ENCODE data around the gene TCEANC2.

The TCEANC2 gene

DNA sequence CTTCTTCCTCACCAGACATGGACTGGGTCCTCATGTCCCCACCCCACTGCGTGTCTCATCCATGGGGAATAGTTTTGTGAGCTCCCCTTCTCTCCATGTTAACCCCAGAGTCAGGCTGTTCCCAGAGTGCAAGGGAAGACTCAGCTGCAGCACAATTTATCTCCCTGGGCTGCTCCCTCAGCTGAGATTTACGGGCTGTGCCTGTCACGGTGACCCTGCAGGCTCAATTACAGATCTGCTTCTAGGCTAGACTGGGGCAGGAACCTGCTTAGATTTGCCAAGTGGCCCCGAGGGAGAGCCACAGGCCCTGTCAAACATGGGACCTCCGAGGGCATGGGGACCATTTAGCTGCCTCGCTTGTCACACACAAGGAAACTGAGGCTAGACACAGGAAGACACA, 61.5 kb downstream of the TCEANC2 start:
- no peak for DNase-seq (ENCODE audit: low read depth)

DNA sequence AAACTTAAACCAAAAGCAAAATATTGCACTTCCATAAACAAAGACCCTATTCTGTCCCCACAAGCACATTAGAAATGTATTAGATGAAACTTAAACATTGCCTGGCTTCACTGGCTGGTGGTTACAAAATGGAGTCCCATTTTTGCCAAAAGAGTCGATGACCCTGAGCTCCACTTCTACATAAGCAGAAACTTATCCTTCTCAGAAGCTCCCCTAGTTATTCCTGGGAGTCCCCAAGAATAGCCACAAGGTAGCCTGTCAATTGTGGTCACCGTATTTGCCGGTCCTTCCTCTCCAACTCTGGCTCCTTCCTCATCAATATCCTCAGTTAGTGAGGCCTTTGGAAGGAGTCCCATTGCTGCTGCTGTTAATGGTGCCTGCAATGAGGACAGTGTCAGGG, 62.1 kb downstream of the TCEANC2 start:
- no peak for DNase-seq (ENCODE audit: low read depth)

DNA sequence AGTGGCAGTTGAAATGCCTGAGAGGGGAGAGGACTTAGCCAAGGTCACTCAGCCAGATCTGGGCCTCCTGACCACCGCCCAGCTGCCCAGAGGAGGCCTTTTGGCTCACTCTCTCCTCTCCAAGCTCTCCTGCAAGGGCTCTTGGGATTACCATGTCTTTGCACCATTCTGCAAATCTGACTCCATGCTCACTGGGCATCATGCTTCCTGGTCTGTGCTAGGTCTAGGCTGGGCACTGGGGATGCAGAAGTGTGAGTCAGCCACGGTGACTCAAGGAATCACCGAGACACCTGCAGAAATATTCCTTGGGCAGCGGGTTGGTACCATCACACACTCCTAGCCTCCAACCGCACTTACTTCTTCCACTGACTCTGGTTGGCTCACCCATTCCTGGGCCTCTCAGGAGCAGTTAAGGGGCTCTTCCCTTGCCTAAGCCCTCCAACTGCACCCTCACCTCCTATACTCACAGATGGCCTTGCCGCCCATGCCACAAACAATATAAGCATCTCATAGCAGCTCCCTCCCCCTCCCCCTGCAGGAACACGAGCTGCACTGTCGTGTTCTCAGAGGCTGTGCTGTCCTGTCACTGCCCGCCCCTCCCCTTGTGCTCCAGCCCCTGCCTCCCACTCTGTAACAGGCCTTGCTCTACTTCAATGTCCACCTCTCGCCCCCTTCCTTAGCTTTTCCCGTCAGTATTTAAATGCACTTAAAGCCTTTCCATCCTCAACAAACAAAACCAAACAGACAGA, 64.6 kb downstream of the TCEANC2 start:
- no peak for DNase-seq (ENCODE audit: low read depth)

DNA sequence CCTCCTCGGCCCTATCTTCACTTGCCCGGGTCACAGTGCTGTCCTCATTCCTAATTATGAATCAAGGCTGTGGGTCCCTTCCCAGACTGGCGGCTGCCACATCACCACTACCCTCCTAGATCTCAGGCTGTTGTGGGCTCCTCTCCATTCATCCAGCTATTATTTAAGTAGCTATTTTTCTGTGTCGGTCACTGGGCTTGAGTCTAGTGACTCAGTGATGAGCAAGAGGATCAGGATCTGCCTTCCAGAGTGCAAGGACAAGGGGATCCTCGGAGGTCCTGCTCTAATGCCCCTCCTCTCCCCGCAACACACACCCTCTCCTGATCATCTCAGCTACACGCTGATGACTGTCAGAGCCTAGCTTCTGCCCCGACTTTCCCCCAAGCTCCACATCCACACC, 65.3 kb downstream of the TCEANC2 start:
- DNase-seq (ENCODE audit: low read depth): no peak

DNA sequence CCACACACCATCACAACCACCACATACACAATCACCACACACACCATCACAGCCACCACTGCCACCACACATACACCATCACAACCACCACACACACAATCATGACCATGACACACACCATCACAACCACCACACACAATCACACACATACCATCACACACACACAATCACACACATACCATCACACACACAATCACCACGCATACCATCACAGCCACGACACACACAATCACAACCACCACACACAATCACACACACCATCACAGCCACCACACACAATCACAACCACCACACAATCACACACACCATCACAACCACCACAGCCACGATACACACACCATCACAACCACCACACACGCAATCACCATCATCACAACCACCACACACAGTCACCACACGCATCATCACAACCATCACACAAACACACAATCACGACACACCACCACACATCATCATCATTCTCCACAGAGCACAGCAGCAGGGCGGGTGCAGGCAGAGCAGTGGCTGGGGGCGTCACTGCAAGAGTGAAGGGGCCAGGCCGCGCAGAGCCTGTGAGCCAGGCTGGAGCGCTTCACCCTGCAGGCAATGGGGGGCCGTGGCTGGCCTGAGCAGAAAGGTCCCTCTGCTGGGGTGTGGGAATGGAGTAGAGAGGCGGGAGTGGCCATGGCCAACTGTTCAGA, 66.8 kb downstream of the TCEANC2 start:
- no peak for DNase-seq (ENCODE audit: low read depth)

DNA sequence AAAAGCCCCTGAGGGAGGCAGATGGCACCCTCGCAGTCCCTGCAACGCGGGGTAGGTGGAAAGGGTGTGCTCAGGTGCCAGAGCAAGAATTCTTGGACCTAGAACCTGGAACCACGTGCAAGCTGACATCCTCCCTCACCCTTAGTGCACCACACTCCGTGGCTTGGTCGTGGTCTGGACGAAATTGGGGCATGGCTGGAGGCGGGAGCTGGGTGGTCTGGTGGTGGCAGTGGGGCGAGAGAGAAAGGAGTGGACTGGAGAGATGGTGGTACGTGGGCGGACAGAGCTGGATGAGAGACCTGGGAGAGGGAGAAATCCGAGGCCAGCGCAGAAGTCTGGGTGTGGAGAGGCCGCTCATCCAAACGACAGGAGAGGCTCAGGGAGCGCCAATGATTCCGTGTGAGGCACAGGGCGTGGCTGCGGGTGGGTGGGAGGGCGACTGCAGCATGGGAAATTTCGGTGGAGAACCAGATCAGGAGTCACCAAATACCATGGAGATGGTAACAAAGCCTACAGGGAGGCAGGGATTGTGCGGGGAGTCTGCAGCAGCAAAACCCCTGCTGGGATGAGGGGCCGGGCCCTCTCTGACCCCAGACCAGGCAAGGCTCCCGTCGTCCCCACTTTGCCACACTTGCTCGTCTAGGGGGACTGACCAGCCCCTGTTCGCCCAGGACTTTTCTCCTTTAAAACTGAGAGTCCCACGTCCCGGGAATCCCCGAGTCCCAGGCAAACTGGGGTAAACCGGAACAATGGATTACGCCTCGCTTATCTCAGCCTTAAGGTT, 67.5 kb downstream of the TCEANC2 start:
- DNase-seq (ENCODE audit: low read depth): no peak

DNA sequence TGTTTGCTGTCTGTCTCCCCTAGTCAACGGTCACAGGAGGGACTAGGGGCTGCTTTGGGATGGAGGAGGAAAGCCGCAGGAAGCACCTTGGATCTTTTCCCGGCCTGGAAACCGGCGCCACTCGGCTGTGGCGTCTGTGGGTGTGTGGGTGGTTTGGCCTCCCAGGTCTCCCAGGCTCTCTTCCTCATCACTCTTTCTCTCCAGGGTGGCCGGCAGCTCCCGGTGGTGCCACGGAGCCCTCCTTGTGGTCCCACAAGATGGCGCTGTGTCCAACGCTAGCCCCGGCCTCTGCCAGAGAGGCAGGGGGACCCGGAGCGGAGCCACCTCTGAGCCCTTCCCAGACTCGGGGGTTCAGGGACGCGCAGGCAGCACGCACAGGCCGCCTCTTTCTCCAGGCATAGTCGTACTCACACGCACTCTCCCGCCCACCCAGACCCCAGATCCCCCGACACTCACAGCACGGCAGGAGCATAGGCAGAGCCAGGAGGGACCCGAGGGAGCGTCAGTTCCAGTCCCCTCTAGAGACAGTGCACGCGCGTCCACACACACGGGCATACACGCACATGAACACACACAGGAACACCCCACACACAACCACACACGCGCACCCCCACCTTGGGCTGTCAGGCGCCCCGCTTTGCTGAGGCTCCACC, 68.2 kb downstream of the TCEANC2 start:
- DNase-seq (ENCODE audit: low read depth): peak; percentile 33

DNA sequence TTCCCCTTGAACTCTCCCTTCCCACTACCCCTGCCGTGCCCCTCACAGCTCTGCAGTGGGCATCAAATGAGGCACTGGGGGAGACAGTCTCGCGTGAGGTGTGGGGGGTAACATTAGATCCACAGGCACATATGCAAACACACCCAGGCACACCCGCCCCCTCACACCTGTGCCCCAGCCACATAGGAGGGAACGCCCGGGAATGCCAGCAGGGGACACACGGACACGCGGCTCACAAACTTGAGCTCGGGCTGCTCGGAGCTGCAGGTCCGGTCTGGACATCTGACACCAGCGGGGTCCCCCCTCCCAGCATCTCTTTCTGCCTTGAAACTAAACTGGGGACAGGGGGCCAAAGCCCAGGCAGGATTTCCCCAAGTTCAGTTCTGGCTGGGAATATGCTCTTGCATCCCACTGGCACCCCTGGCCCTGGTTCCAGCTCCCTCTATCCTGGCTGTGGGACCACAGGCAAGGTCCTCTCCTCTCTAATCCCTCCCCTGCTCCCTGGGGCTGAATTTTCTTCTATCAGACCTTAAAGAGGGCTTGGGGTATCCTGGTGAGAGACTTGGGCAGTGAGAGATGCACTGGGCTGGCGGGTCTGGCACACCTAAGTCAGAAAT, 68.8 kb downstream of the TCEANC2 start:
- DNase-seq (ENCODE audit: low read depth): no peak

DNA sequence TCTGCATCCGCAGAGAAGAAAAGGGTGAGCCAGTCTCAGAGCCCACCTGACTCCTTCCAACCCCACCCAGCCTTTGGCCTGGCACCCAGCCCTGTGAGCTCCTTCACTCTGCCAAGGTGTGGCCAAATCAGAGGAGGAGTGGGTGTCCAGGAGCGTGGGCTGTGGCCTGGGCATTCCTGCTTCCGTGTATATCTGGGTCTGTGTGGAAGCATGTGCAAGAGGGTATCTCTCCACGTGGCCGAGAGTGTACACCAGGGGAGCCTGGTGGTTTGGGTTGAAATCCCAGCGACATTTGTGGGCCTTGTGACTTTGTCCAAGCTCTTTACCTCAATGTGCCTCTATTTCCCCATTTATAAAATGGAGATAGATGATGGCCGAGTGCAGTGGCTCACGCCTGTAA, 69.6 kb downstream of the TCEANC2 start:
- DNase-seq (ENCODE audit: low read depth): no peak

DNA sequence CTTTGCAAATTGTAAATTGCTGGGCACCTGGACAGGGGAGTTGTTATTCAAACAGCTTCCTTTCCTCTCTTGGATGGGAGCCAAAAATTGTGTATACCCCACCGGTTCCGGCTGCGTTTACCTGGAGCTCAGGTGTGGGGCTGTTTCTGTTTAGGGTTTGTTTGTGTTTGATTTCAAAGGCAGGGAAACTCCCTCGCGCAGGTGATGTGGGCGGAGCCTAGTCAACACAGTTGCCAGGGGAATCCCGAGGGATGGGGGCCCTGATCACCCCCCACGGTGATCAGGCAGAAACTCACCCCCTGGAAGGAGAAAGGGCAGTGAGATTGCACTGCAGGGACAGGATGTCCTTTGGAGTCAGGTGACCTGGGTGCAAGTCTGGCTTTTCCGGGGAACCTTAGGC, 71.1 kb downstream of the TCEANC2 start:
- DNase-seq (ENCODE audit: low read depth): no peak

DNA sequence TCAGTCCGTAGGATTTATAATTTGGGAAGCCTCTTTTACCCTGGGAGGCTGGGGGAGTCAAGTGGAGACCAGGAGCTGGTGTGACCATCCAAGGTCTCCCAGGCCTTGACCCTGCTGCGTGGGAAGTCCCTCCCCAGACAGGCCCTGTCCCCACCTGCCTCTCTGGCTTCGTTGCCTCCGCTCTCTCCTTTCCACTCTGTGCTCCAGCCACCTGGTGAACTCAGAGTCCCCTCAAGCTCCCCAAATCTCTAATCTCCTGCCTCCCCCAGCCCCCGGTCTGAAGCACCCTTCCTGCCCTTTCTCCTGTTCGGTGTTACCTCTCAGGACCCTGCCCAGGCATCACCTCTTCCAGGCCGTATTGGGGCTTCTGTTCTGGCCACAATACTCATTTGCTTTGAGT, 71.5 kb downstream of the TCEANC2 start:
- no peak for DNase-seq (ENCODE audit: low read depth)

DNA sequence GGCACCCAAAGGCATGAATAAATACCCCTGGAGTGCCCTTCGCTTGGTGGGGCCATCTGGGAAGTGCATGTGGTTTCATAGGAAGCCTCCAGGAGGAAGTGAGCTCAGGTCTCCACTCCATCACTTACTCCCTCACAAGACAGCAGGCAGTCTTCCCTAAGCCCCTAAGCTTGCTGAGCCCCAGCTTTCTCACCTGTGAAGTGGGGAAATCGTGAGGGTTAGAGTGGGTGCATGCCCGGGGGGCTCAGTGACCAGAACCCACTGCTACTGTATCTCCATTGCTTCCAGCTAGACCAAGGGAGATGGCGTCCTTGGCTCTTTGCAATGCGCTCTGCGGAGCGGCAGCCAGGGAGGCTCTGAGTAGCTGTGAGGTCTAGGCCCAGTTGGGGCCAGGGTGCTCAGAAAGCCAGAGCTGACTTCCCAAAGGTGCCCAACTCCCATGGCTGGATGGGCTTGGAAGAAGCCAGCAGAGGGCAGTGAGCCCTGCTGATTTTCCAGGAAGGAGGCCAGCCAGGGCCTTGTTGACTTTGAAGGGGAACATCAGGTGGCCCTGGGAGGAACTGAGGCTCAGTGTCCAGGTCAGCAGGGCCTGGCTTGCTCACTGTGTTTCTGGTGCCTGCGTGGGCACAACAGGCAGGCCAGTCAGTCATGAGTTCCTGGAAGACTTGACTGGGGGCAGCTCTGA, 72.1 kb downstream of the TCEANC2 start:
- DNase-seq (ENCODE audit: low read depth): no peak

DNA sequence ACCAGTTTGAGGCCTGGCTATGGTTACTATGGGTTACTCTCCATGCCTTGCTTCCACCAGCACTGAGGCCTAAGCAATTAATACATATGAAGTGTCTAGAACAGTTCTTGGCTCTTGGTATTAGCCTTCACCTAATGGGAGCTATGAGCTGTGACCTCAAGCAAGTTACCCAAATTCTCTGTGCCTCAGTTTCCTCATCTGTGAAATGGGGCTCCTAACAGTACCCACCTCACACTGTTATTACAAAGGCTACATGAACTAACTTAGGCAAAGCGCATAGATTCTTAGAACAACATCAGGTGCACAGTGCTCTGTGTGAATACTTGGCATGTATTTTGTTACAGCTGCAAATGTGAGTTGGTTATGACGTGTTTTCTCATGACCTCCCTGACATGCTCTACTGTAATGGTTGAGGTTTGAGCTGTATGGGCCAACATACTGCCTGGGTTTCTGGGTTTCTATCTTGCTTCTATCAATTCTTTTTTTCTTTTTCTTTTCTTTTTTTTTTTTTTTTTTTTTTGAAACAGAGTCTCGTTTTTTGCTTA, 72.9 kb downstream of the TCEANC2 start:
- no peak for DNase-seq (ENCODE audit: low read depth)

DNA sequence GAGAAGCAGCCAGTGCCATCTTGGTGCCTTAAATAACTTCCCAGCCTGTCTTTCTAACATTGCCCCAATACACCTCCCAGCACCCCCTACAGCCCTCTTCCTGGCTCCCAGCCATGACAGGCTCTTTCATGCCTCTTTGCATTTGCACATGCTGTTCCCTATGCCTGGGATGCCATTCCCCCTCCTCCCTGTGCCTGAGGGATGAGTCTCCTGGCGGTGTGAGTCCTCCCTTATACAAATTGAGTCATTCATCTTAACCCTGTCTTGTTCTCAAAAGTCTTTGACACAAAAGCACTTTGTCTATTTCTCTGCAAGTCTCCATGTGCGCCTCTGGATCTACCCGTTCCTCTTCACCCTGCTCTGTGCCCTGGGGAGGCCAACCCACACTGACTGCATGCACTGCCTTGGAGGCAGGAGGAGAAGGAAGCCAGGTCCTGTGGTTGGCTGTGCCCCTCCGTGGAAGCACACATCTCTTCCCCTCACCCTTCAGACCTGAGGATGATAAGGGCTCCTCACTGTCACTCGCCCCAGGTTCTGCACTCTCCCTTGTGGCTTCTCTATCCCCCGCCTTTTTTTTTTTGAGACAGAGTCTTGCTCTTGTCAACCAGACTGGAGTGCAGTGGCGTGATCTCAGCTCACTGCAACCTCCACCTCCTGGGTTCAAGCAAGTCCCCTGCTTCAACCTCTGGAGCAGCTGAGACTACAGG, 74.3 kb downstream of the TCEANC2 start:
- DNase-seq (ENCODE audit: low read depth): no peak

DNA sequence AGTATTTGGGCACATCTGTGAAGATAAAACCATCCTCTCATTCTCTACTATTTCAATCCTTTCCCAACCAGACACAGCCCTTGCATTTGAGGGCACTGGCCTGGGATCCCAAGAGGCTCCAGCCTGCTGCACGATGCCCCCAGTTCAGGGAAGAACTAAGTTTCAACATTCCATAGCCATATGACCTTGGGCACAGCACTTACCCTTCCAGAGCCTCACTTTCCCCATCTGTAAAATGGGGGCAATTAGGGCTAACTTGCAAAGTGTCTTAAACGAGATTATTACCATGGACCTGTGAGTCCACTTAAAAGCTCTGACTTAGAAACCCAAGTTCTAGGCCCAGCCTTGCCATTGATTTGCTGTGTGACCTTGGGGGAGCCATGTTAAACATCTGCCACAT, 76.5 kb downstream of the TCEANC2 start:
- DNase-seq (ENCODE audit: low read depth): no peak

DNA sequence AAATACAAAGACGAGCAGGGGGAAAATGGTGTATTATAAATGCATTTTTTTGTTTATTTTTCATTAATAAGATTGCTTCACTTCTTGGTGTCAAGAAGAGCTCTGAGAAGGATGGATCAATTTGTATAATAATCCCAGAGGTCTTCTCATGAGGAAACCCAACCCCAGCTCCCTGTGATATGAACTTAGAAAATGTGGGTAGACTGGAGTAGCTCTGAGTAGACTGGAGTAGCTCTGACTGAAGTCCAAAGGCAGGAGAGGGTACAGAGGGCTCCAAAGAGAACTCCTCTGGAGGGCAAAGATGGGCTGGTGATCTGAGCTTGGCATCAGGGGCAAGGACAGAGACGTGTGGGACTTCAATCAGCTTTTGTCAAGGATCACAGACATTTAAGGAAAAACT, 78.0 kb downstream of the TCEANC2 start:
- DNase-seq (ENCODE audit: low read depth): no peak

DNA sequence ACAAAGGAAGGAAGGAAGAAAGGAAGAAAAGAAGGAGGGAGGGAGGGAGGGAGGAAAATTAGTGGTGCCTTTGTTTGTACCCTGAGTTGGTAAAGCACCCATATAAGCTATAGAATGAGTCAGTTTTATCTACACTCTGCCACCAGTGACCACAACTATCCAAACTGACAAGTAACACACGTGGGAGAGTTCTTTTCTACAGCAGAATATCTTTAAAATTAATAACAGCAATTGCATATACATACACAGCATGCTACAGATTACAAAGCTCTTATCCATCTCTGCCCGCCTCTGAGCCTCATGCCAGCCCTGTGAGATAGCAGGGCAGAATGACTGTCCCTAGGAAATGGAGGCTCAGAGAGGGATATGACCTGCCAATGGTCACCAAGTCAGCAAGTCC, 79.1 kb downstream of the TCEANC2 start:
- no peak for DNase-seq (ENCODE audit: low read depth)

DNA sequence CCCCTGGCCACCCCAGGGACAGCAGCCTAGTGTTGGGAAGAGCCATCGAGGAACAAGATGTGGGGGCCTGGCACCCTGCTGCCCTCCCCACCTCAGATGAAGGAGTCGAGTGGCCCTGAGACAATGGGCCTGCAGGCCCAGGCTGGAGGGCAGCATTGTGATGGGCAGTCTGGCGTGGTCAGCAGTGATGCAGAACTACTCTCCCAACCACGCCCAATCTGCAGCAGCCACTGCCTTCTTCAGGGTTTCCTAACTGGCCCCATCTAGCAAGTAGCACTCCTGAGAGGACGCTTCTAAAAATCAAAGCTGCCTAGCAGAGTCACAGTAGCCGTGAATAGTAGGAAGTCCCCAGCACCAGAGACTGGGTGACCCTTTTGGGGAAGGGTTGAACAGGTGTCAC, 80.9 kb downstream of the TCEANC2 start:
- DNase-seq (ENCODE audit: low read depth): no peak

DNA sequence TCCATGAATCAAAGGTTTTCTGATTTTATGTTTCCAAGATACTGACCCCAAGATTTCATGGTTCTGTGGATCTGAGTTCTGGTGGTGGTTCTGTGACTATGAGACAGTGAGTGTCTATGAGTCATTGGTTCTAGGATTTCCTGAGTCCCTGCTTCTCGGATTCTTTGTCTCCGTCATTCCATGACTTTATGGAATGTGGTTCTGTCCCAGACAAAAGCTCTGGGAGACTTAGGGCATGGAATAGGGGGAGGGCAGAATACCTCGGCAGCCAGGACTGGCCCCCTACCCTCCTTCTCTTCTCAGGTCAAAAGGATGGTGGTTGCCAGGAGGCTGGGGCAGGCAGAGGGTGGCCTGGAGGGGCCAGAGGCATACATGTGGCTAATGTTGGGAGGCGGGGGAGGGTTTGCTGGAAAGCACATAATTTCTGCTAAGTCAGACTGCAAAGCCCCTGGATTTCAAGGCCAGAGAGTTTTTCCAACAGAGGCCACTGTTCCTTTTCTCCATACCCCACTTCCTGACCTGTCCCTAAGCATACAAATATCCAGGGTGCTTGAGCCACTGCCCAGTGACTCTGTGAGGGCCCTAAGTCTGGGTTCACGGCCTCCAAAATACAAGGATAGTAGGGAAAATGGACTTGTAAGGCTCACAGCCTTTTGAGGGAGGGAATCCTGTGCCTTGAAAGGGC, 82.2 kb downstream of the TCEANC2 start:
- no peak for DNase-seq (ENCODE audit: low read depth)

DNA sequence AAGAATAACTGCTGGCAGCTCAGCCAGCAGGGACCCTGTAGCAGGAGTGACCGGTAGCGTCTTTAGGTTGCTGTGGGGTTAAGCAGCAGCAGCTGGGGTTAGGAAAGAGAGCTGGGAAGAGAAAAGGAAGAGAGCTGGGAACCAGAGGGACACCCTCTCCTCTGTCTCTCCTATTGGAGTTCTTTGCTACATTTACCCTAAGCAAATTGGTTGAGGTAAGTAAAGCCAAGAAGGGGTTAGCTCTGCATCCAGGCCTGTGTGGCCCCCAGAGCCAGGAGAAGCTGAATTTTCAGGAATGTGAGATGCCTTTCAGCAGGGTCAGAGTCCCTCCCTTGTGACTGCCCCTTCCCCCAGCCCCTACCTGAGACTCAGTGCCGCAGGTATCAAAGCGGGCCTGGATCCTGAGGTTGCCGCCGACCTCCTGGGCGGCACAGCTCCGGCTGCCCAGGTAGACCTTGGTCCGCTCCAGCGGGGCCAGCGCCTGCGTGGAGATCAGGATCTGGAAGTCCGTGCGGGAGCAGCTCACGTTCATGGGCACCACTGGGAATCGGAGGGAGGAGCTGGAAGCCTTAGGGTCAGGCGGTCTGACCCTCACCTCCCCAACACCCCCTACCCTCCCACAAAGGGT, 83.0 kb downstream of the TCEANC2 start:
- no peak for DNase-seq (ENCODE audit: low read depth)
